Fibroblast of peridontal ligament (primary cell): ENCODE results near the gene PPFIA1.
"Not testable (repeated sequence)": the region's sequence is repeated elsewhere in the genome, so short reads cannot be mapped to it uniquely, and the experiment has no call there.

Experiments
- DNase-seq: peaks from one replicate; pipeline ENCODE4 v3.0.0-alpha.2; 2010; ENCODE audit errors: extremely low read depth

Gene PPFIA1

GRCh38 chr11:70325824-70326223 lies 55.3 kb downstream of the PPFIA1 start:
- no peak for DNase-seq

GRCh38 chr11:70326365-70326811 lies 55.9 kb downstream of the PPFIA1 start:
- DNase-seq: peak; percentile 91

- no peak for DNase-seq
These were observed 56.3 kb downstream of the PPFIA1 start for GRCh38 chr11:70326833-70327232.

GRCh38 chr11:70327717-70328116 lies 57.2 kb downstream of the PPFIA1 start:
- no peak for DNase-seq

GRCh38 chr11:70328556-70328955 lies 58.1 kb downstream of the PPFIA1 start:
- DNase-seq: peak; percentile 17

- not testable (repeated sequence) for DNase-seq
These were observed 60.9 kb downstream of the PPFIA1 start for GRCh38 chr11:70331320-70331843.

GRCh38 chr11:70331901-70332300 lies 61.4 kb downstream of the PPFIA1 start:
- DNase-seq: no peak

GRCh38 chr11:70332567-70332966 lies 62.1 kb downstream of the PPFIA1 start:
- no peak for DNase-seq

- no peak for DNase-seq
These were observed 62.8 kb downstream of the PPFIA1 start for GRCh38 chr11:70333261-70333660.

- no peak for DNase-seq
These were observed 64.0 kb downstream of the PPFIA1 start for GRCh38 chr11:70334351-70334995.

GRCh38 chr11:70335511-70335910 lies 65.0 kb downstream of the PPFIA1 start:
- DNase-seq: no peak

- DNase-seq: no peak
These were observed 68.1 kb downstream of the PPFIA1 start for GRCh38 chr11:70338594-70338993.

GRCh38 chr11:70339066-70339465 lies 68.6 kb downstream of the PPFIA1 start:
- no peak for DNase-seq

- DNase-seq: no peak
These were observed 71.5 kb downstream of the PPFIA1 start for GRCh38 chr11:70341881-70342429.

- DNase-seq: no peak
These were observed 73.1 kb downstream of the PPFIA1 start for GRCh38 chr11:70343636-70344035.

GRCh38 chr11:70348191-70348590 lies 77.7 kb downstream of the PPFIA1 start:
- no peak for DNase-seq

GRCh38 chr11:70348608-70349007 lies 78.1 kb downstream of the PPFIA1 start:
- DNase-seq: no peak

GRCh38 chr11:70351646-70352045 lies 81.2 kb downstream of the PPFIA1 start:
- no peak for DNase-seq

- DNase-seq: no peak
These were observed 81.6 kb downstream of the PPFIA1 start for GRCh38 chr11:70352100-70352499.

GRCh38 chr11:70352601-70353000 lies 82.1 kb downstream of the PPFIA1 start:
- no peak for DNase-seq

GRCh38 chr11:70353329-70353728 lies 82.8 kb downstream of the PPFIA1 start:
- DNase-seq: no peak

GRCh38 chr11:70353900-70354568 lies 83.5 kb downstream of the PPFIA1 start:
- no peak for DNase-seq

- DNase-seq: no peak
These were observed 84.1 kb downstream of the PPFIA1 start for GRCh38 chr11:70354629-70355028.
